Measurements from ENCODE around the gene CDK19. TPM values are rescaled to one million over a fixed set of nuclear protein-coding genes. Genes with fewer than 3 reads are reported as not detected.

Gene CDK19
- total and polyA plus RNA-seq, 10 of the 15 experiments (the other 5 are each of a cell fraction or from before 2014, with no cell fraction given), result 4.6 to 21.4 (median 12.4) TPM

DNA sequence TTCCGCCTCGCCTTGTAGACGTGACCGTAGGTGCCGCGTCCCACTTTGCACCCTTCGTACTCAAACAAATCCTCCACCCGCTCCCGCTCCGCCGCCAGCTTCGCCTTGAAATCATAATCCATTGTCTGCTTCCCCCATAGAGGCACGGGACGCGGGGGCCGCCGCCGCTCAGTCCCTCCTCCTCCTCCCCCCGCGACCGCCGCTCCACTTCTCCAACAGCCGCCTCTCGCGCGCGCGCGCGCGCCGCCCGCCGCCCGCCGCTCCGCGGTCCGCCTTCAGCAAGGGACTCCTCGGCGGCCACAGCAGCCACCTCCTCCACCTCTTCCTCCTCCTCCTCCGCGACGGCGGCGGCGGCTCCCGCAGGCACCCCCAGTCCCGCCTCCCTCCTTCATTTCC lies 256 bp downstream of the CDK19 start (continued):
- TF ChIP-seq, protein P1, sequence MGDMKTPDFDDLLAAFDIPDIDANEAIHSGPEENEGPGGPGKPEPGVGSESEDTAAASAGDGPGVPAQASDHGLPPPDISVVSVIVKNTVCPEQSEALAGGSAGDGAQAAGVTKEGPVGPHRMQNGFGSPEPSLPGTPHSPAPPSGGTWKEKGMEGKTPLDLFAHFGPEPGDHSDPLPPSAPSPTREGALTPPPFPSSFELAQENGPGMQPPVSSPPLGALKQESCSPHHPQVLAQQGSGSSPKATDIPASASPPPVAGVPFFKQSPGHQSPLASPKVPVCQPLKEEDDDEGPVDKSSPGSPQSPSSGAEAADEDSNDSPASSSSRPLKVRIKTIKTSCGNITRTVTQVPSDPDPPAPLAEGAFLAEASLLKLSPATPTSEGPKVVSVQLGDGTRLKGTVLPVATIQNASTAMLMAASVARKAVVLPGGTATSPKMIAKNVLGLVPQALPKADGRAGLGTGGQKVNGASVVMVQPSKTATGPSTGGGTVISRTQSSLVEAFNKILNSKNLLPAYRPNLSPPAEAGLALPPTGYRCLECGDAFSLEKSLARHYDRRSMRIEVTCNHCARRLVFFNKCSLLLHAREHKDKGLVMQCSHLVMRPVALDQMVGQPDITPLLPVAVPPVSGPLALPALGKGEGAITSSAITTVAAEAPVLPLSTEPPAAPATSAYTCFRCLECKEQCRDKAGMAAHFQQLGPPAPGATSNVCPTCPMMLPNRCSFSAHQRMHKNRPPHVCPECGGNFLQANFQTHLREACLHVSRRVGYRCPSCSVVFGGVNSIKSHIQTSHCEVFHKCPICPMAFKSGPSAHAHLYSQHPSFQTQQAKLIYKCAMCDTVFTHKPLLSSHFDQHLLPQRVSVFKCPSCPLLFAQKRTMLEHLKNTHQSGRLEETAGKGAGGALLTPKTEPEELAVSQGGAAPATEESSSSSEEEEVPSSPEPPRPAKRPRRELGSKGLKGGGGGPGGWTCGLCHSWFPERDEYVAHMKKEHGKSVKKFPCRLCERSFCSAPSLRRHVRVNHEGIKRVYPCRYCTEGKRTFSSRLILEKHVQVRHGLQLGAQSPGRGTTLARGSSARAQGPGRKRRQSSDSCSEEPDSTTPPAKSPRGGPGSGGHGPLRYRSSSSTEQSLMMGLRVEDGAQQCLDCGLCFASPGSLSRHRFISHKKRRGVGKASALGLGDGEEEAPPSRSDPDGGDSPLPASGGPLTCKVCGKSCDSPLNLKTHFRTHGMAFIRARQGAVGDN (IDR thresholded peaks at IDR 0.05), result no peak
- TF ChIP-seq RAD21 (IDR thresholded peaks at IDR 0.05; ENCODE audit: insufficient read depth, low read depth, low read length) (no peak), HDAC2 (IDR thresholded peaks at IDR 0.05) (no peak), STAT1 (conservative IDR thresholded peaks at IDR 0.05) (no peak), TAF1 (IDR thresholded peaks at IDR 0.05; ENCODE audit: borderline replicate concordance, low read depth, low read length) (peak; percentile 68; the same call in 1 of the 2 replicates), GATAD2B (conservative IDR thresholded peaks at IDR 0.05; ENCODE audit: low read depth) (no peak), RCOR1 (conservative IDR thresholded peaks at IDR 0.05; ENCODE audit: low read depth, low read length) (no peak), HCFC1 (IDR thresholded peaks at IDR 0.05; ENCODE audit: low read length) (no peak), NFIC (IDR thresholded peaks at IDR 0.05; ENCODE audit: low read depth, low read length) (no peak), NFYA (IDR thresholded peaks at IDR 0.05; ENCODE audit: borderline replicate concordance, low read depth, low read length) (no peak), NBN (IDR thresholded peaks at IDR 0.05) (no peak; the same call in 1 of the 2 replicates), NR2F1 (conservative IDR thresholded peaks at IDR 0.05) (no peak), GABPA (IDR thresholded peaks at IDR 0.05; ENCODE audit: low read depth) (no peak), SUPT20H (IDR thresholded peaks at IDR 0.05; ENCODE audit: borderline replicate concordance, control insufficient read depth, low read depth, low read length) (no peak), CREB1 (IDR thresholded peaks at IDR 0.05; ENCODE audit: low read depth) (no peak), IKZF2 (IDR thresholded peaks at IDR 0.05) (0 out of 4 replicates have a peak, but pooled peaks of 1 of the 2 experiments have one; percentile 2), DPF2 (IDR thresholded peaks at IDR 0.05) (0 out of 2 replicates have a peak, but pooled peaks have one; percentile 7), SIX5 (IDR thresholded peaks at IDR 0.05; ENCODE audit: low read depth, low read length, severe bottlenecking) (no peak), MEF2A (IDR thresholded peaks at IDR 0.05; ENCODE audit: insufficient read depth, low read depth, low read length) (no peak), KDM1A (IDR thresholded peaks at IDR 0.05; ENCODE audit: borderline replicate concordance) (no peak), MTA2 (IDR thresholded peaks at IDR 0.05; ENCODE audit: low read depth) (0 out of 2 replicates have a peak, but pooled peaks have one; percentile 41), SIN3A (IDR thresholded peaks at IDR 0.05; ENCODE audit: low read depth, low read length) (no peak; the same call in 1 of the 2 replicates), HDGF (IDR thresholded peaks at IDR 0.05) (no peak), BHLHE40 (IDR thresholded peaks at IDR 0.05; ENCODE audit: borderline replicate concordance in 1 of 2, low read depth in 2 of 2, low read length in 1 of 2) (peak; percentile 47 to 89; a peak in 3 of 4 replicates), ZNF384 (IDR thresholded peaks at IDR 0.05; ENCODE audit: borderline replicate concordance, low read depth, low read length) (no peak), ATF7 (IDR thresholded peaks at IDR 0.05; ENCODE audit: low read depth) (no peak), JUND (IDR thresholded peaks at IDR 0.05; ENCODE audit: low read depth, low read length) (no peak)
- TF ChIP-seq, protein P2, sequence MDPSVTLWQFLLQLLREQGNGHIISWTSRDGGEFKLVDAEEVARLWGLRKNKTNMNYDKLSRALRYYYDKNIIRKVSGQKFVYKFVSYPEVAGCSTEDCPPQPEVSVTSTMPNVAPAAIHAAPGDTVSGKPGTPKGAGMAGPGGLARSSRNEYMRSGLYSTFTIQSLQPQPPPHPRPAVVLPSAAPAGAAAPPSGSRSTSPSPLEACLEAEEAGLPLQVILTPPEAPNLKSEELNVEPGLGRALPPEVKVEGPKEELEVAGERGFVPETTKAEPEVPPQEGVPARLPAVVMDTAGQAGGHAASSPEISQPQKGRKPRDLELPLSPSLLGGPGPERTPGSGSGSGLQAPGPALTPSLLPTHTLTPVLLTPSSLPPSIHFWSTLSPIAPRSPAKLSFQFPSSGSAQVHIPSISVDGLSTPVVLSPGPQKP (IDR thresholded peaks at IDR 0.05; ENCODE audit: low read depth, low read length), result no peak
- TF ChIP-seq, protein P3, sequence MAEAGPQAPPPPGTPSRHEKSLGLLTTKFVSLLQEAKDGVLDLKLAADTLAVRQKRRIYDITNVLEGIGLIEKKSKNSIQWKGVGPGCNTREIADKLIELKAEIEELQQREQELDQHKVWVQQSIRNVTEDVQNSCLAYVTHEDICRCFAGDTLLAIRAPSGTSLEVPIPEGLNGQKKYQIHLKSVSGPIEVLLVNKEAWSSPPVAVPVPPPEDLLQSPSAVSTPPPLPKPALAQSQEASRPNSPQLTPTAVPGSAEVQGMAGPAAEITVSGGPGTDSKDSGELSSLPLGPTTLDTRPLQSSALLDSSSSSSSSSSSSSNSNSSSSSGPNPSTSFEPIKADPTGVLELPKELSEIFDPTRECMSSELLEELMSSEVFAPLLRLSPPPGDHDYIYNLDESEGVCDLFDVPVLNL (IDR thresholded peaks at IDR 0.05; ENCODE audit: low read depth, low read length), result no peak

Measured in GM12878 (cell line).